Stimulated activated CD8-positive, alpha-beta memory T cell treated with anti-CD3 and anti-CD28 coated beads, Interleukin-7, amount 100 ng/mL, for 1 hour (primary cell): ENCODE results near the gene C19orf81.

ENCODE experiments used
- DNase-seq, 2 donors: peaks; one replicate each; pipeline ENCODE4 v3.0.0-alpha.2; 2020; ENCODE audit warnings: low read depth in 2 of 2

C19orf81 gene

GRCh38 chr19:50629801-50630200 is 19.4 kb upstream of the C19orf81 start:
- no peak for DNase-seq

- no peak for DNase-seq
Observed at GRCh38 chr19:50632151-50632835, 17.0 kb upstream of the C19orf81 start.

- no peak for DNase-seq
Observed at GRCh38 chr19:50633359-50633758, 15.9 kb upstream of the C19orf81 start.

DNA sequence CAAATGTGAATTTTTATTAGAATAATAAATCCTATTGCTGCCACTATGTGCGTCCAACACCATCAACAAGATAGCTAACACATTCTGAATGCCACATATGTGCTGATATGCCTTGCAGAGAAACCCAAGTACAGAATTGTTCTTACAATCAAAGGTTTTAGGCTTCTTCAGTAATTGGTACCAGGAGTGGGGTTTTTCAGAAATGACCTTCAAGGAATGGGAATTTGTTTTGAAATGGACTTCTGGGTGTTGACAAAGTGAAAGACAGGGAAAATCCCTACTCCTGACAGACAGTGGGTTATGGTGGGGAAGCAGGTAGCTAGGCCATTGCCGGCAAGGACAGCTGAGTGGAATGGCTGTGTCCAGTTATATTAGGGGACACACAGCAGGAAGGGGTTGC is 15.3 kb upstream of the C19orf81 start:
- no peak for DNase-seq

DNA sequence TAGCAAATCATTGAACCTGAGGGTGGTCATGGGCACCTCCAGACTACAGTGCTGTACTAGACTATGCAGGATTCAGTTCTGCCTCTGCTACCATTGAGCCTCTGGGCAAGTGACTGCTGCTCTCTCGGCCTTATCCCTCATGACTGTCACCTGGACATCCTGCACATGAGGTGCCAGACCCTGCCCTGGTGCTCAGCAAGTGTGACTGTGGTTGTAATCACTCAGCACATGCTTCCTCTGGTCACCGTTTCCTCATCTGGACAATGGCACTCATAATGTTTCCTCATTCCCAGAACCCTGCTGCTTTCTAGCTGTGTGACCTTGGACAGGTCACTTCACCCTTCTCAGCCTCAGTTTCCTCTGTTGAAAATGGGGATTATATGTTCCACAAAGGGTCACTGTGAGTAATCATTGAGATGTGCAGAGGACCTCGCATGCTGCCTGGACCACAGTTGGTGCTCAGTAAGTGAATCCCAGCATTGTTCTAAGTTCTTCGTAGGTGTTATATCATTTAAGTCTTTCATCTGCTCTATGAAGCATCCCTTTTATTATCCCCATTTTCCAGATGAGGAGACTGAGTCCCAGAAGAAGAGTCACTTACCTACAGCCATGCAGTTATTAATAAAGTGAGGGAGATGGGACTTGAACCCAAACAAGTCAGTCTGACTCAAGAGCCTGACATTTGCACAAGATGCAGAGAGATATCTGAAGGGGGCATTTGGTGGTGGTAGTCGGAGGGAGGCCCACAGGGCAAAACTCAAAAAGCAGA is 12.7 kb upstream of the C19orf81 start:
- DNase-seq, result no peak

DNA sequence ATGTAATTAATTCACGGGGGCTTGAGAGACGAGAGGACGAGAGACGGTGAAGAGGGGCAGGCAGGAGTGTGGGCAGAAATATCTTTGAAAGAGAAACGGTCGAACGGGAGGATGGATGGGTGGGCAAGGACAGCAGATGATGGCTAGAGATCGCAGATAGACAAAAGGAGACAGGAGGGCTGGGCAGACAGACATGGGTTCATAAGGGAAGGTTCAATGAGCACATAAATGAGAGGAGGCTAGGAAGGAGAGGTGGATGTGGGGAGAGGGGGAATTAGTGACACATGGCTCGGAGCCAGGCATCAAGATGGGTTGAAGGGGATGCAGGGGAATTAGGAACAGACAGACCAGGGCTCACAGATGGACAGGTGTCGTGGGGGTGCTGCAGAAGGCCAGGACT is 10.6 kb upstream of the C19orf81 start:
- no peak for DNase-seq

DNA sequence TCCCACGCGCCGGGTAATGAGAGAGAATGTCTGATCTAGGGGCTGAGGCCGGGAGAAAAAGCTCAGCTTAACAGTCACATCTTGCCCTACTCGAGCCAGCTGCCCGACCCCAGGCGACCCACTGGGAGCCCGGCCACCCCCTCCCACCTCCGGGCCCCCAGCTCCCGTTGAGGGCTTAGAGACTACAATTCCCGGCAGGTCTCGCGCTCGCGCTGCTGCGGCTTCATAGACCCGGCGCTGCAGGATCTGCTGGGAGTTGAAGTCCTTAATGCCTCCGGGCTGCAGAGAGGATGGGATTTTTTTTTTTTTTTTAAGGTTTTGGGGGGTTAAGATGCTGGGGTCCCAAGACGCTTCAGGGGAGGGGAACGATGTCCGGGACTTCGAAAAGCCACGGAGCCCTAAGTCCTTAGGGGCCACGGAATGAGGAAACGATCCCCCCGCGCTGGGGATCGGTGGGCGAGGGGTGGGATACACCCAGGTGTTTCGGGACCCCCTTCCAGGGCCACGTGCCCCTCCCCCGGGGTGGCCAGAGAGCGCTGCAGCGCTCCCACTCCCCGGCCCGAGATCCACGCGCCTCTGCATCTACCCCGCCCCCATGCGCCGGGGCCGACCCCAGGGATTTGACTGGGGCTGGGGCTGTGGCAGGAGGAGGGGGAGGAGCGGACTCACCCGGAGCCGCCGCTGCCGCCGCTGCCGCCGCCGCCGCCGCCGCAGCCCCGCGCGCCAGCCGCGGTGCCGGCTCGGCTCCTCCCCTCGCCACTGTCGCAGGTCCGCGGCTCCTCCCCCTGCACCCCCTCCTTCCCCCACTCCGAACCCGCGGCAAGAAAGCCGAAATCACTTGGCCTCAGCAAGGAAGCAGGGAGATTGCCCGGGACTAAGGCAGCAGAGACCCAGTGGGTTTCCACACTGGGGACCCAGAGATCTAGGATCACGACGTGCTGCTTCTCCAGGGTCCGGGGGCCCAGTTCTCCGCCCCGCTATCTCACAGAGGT is 9.8 kb upstream of the C19orf81 start, which contains the start of gene SYT3:
Gene SYT3, minus strand, starts transcription at position 761 of the 992 bp plus-strand sequence. CDS start 2,470 bp downstream, outside the sequence.
- DNase-seq, result no peak

GRCh38 chr19:50640368-50640767 is 8.9 kb upstream of the C19orf81 start:
- no peak for DNase-seq

GRCh38 chr19:50644315-50644915 is 4.8 kb upstream of the C19orf81 start:
- no peak for DNase-seq

DNA sequence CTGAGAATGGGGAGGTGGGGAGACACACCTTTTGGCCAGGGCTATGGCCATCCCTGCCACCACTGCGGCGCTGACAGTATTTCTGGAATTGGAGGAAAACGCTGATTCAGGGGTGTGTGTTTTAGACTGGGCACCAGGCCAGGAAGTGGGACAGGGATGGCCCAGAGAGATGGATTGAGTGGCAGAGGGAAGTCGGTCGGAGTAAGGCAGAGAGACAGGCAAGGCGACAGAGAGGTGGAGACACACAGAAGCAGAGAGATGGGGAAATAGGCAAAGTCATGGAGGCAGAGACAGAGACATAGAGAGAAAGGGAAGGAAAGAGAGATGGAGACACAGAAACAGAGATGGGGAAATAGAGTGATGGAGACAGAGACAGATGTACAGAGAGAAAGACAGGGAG is 4.1 kb upstream of the C19orf81 start:
- no peak for DNase-seq

GRCh38 chr19:50646074-50646807 is 3.0 kb upstream of the C19orf81 start:
- DNase-seq, result no peak

GRCh38 chr19:50647879-50648615 is 1.2 kb upstream of the C19orf81 start:
- DNase-seq, result no peak

DNA sequence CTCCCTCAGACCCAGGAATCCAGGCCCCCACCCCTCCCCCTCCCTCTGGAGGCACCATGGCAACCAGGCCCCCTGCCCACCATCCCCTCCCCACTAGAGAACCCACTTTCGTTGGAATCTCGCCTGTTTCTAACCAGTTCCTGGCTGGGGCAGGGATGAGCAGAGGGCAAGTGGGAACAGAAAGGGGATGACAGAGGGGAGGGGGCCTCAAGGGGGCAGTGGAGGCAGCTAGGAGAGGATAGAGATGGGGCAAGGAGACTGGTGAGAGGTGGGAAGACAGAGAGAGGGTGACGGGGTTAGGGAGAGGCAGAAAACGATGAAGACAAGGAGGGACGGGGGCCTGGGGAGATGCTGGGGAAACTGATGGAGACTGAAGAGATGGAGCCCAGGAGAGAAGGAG is 586 bp upstream of the C19orf81 start:
- DNase-seq, result no peak

GRCh38 chr19:50651174-50651573 is 1.9 kb downstream of the C19orf81 start:
- no peak for DNase-seq

- DNase-seq, result no peak
Observed at GRCh38 chr19:50652722-50653121, 3.5 kb downstream of the C19orf81 start.

- no peak for DNase-seq
Observed at GRCh38 chr19:50654882-50655281, 5.6 kb downstream of the C19orf81 start.

DNA sequence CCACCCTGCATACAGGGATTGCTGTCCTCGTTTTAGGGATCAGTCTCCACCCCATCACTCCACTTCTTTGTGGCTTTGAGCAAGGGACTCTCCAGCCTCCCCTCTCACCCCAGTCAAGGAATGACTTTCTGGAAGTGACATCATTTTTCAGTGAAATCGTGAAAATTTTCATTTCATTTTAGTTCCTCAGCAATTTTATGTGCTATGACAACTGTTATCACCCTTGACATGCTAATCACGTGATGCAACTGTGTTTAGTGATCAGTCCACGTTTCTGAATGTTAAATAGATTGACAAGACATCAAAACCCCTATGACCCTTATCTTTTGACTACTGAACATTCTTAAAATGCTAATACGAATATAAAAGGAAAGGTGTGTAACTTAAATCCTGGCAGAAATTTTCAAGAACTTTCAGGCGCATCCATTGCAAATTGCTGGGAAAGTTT is 8.0 kb downstream of the C19orf81 start:
- no peak for DNase-seq

- DNase-seq, result peak; percentile 44 to 56
Observed at GRCh38 chr19:50657712-50658440, 8.6 kb downstream of the C19orf81 start.
